ENCODE measurements around the gene WDR27. TPM values are rescaled to one million over a fixed set of nuclear protein-coding genes. Genes with fewer than 3 reads are reported as not detected.

WDR27 gene
- total and polyA plus RNA-seq, 9 donors: 16.6 to 53.4 (median 38.7) TPM

DNA sequence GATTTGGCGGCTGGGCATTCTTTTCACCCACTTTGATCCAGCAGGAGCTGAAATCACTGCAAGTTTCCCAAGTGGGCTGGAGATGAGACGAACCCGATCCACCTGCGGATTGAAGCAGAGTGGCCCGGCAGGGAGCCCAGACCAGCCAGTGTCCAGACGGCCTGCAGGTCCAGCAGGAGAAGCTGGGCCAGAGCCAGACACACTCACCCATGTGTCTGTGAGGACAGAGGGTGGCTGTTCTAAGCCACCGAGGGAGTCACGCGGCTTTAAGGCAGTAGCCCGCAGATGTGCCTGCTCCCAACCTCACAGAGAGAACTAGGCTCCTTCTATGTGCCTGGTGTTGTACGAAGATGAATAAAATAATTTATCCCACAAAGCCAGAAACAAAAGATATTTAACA is 200.7 kb downstream of the WDR27 start:
- WGBS, 3 donors: 95 to 96% (median 95%) methylated on average over 11 of the region's 11 CpGs
- intact Hi-C loops (cut with DNase I): loop anchor here in 1 of 4 donors (10.0 kb wide), 1 partner anchor 134 kb away; no protein-coding TSS in a partner anchor

GRCh38 chr6:169500688-169501087 is 201.1 kb downstream of the WDR27 start:
- H3K27ac ChIP-seq: no peak overlapping the region
- no peaks in the 10 kb centered on the region for H3K27me3 ChIP-seq
- no peak overlapping the region for H3K4me3 ChIP-seq
- no peak for DNase-seq
- peaks cover 2% of the 10 kb centered on the region for H3K4me1 ChIP-seq (ENCODE audit: insufficient read depth)
- WGBS, 3 donors: 93 to 94% (median 94%) methylated on average over 15 of the region's 15 CpGs
- no peak for TF ChIP-seq EP300 (IDR thresholded peaks at IDR 0.05)
- TF ChIP-seq, protein P1, sequence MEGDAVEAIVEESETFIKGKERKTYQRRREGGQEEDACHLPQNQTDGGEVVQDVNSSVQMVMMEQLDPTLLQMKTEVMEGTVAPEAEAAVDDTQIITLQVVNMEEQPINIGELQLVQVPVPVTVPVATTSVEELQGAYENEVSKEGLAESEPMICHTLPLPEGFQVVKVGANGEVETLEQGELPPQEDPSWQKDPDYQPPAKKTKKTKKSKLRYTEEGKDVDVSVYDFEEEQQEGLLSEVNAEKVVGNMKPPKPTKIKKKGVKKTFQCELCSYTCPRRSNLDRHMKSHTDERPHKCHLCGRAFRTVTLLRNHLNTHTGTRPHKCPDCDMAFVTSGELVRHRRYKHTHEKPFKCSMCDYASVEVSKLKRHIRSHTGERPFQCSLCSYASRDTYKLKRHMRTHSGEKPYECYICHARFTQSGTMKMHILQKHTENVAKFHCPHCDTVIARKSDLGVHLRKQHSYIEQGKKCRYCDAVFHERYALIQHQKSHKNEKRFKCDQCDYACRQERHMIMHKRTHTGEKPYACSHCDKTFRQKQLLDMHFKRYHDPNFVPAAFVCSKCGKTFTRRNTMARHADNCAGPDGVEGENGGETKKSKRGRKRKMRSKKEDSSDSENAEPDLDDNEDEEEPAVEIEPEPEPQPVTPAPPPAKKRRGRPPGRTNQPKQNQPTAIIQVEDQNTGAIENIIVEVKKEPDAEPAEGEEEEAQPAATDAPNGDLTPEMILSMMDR (IDR thresholded peaks at IDR 0.05): no peak
- no peak for TF ChIP-seq POLR2A (IDR thresholded peaks at IDR 0.05)
- H3K9me3 ChIP-seq: no peaks in the 10 kb centered on the region
- H3K36me3 ChIP-seq: no peaks in the 10 kb centered on the region
- intact Hi-C loops (cut with DNase I): loop anchor here in 1 of 4 donors (10.0 kb wide), 1 partner anchor 134 kb away; no protein-coding TSS in a partner anchor

More for the DNA sequence above, 200.7 kb downstream of the WDR27 start:
- Histone ChIP-seq H3K4me3 (no peak overlapping the region), H3K9me3 (no peaks in the 10 kb centered on the region), H3K36me3 (no peaks in the 10 kb centered on the region), H3K4me1 (ENCODE audit: insufficient read depth) (peaks cover 3% of the 10 kb centered on the region), H3K27me3 (no peaks in the 10 kb centered on the region), H3K27ac (no peak overlapping the region)
- TF ChIP-seq POLR2A (IDR thresholded peaks at IDR 0.05) (no peak), EP300 (IDR thresholded peaks at IDR 0.05) (no peak)
- TF ChIP-seq, protein P1 (IDR thresholded peaks at IDR 0.05): no peak
- no peak for DNase-seq

DNA sequence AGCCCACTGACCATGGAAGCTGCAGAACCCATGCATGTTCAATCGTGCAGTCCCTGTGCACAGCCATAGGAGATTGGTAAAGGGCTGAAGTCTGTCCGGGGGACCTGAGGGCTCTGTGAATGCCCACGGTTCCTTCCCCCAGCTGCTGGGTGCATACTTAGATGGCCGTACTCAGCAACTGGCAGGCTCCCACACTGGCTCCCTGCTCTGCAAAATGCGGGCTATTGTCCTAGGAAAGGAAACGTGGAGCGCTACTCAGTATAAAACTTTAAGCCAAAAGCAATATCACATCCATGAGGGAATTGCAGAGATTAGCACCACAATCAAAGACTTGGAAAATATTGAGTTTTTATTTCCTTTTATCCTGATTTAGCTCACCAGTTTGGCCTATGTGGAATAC is 202.0 kb downstream of the WDR27 start:
- no peaks in the 10 kb centered on the region for H3K36me3 ChIP-seq
- H3K4me1 ChIP-seq (ENCODE audit: insufficient read depth): no peaks in the 10 kb centered on the region
- H3K9me3 ChIP-seq: no peaks in the 10 kb centered on the region
- DNase-seq: no peak
- intact Hi-C loops (cut with DNase I): loop anchor here in 1 of 4 donors (10.0 kb wide), 1 partner anchor 135 kb away; no protein-coding TSS in a partner anchor
- no peak overlapping the region for H3K27ac ChIP-seq
- no peak for TF ChIP-seq EP300 (IDR thresholded peaks at IDR 0.05)
- TF ChIP-seq, protein P1 (IDR thresholded peaks at IDR 0.05): no peak
- TF ChIP-seq POLR2A (IDR thresholded peaks at IDR 0.05): no peak
- 79 to 88% (median 80%) methylated on average over 7 of the region's 7 CpGs for WGBS, 3 donors
- H3K4me3 ChIP-seq: no peak overlapping the region
- H3K27me3 ChIP-seq: no peaks in the 10 kb centered on the region

DNA sequence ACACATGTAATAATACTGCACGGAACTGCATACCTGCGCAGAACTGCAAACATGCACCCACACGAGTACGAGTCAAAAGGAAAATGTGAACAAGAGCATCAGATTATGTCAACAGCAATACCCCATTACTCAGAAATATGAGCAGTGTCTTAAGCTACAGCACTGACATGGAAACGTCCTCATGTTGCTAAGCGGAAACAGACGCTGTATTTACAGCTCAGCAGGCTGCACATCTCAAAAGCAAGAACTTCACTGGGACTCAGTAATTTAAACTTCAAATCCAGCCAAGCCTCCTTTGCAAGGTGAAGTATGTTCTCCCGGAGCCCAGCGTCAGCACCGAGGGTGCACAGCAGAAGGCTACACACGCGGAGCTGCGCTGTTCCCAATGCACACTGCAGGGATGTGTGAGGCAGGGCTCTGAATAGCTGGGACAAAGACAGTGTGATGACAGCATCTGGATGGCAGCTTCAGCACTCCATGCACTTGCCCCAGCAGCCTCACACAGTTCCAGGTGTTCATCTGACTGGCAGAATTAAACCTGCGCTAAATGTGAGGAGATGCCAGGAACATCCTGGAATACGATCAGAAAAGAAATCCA is 202.8 kb downstream of the WDR27 start:
- DNase-seq: no peak
- WGBS, 3 donors: 93 to 94% (median 93%) methylated on average over 15 of the region's 15 CpGs
- Histone ChIP-seq H3K4me3 (no peak overlapping the region), H3K27ac (no peak overlapping the region), H3K9me3 (no peaks in the 10 kb centered on the region), H3K4me1 (ENCODE audit: insufficient read depth) (no peaks in the 10 kb centered on the region), H3K36me3 (no peaks in the 10 kb centered on the region), H3K27me3 (no peaks in the 10 kb centered on the region)
- TF ChIP-seq, protein P1 (IDR thresholded peaks at IDR 0.05): no peak
- TF ChIP-seq POLR2A (IDR thresholded peaks at IDR 0.05): no peak
- TF ChIP-seq EP300 (IDR thresholded peaks at IDR 0.05): no peak
- intact Hi-C loops (cut with DNase I): no loop called here
